Stimulated activated effector memory CD8-positive, alpha-beta T cell treated with anti-CD3 and anti-CD28 coated beads, Interleukin-12 subunit alpha, Interleukin-12 subunit beta, amount 100 ng/mL, for 72 hours (primary cell): ENCODE results near the gene PPP1CA.
A peak's percentile ranks its signal among the peaks of the same experiment; 100 is the strongest.
"Not testable (repeated sequence)": the region's sequence is repeated elsewhere in the genome, so short reads cannot be mapped to it uniquely, and the experiment has no call there.

Experiments
- ATAC-seq: fragments of 150-1000 bp; cut with Tn5 transposase; 2 replicates; pipeline ENCODE4 v1.10.0; 2021
- DNase-seq, 2 donors: peaks; one replicate each; pipeline ENCODE4 v3.0.0; 2021 to 2022; ENCODE audit warnings: low spot score in 2 of 2
- H3K27ac Mint-ChIP-seq: one replicate; pipeline ENCODE4 v1.8.0; 2022; ENCODE audit warnings: mild to moderate bottlenecking, mixed read lengths
- H3K36me3 Mint-ChIP-seq: one replicate; pipeline ENCODE4 v1.8.0; 2022; ENCODE audit warnings: mild to moderate bottlenecking, mixed read lengths
- H3K4me1 Mint-ChIP-seq: one replicate; pipeline ENCODE4 v1.8.0; 2022; ENCODE audit warnings: mixed read lengths
- H3K4me3 Mint-ChIP-seq: one replicate; pipeline ENCODE4 v1.8.0; 2022; ENCODE audit warnings: mild to moderate bottlenecking, mixed read lengths
- H3K9me3 Mint-ChIP-seq: one replicate; pipeline ENCODE4 v1.8.0; 2022; ENCODE audit warnings: mixed read lengths

Gene PPP1CA

GRCh38 chr11:67404515-67405195, 3.0 kb upstream of the PPP1CA start:
- Mint-ChIP-seq H3K4me1 (peaks cover 66% of the 10 kb centered on the region), H3K27ac (peak overlapping the region; percentile 85), H3K36me3 (peaks cover 73% of the 10 kb centered on the region), H3K4me3 (peak overlapping the region; percentile 86), H3K9me3 (no peaks in the 10 kb centered on the region)
- ATAC-seq (peak; percentile 2), DNase-seq (peak in 1 of 2 donors; percentile 72)

DNA sequence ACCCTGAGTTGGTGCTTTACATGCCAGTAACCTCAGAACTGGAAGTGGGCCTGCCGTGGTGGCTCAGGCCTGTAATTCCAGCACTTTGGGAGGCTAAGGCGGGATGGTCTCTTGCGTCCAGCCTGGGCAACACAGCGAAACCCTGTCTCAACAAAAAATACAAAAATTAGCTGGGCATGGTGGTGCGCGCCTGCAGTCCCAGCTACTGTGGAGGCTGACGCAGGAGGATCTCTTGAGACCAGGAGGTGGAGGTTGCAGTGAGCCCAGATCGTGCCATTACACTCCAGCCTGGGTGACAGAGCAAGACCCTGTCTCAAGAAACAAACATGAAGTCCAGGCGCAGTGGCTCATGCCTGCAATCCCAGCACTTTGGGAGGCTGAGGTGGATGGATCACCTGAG, 1.4 kb upstream of the PPP1CA start:
- DNase-seq, ATAC-seq, H3K9me3 Mint-ChIP-seq: not testable (repeated sequence)
- H3K4me1 Mint-ChIP-seq, result peaks cover 66% of the 10 kb centered on the region
- peak overlapping the region; percentile 85 for H3K27ac Mint-ChIP-seq
- H3K36me3 Mint-ChIP-seq, result peaks cover 73% of the 10 kb centered on the region
- H3K4me3 Mint-ChIP-seq, result peak overlapping the region; percentile 86

GRCh38 chr11:67402192-67402839, 658 bp upstream of the PPP1CA start:
- ATAC-seq, H3K9me3 Mint-ChIP-seq, DNase-seq: not testable (repeated sequence)
- peaks cover 66% of the 10 kb centered on the region for H3K4me1 Mint-ChIP-seq
- H3K4me3 Mint-ChIP-seq, result peak overlapping the region; percentile 86
- peak overlapping the region; percentile 85 for H3K27ac Mint-ChIP-seq
- H3K36me3 Mint-ChIP-seq, result peaks cover 73% of the 10 kb centered on the region

DNA sequence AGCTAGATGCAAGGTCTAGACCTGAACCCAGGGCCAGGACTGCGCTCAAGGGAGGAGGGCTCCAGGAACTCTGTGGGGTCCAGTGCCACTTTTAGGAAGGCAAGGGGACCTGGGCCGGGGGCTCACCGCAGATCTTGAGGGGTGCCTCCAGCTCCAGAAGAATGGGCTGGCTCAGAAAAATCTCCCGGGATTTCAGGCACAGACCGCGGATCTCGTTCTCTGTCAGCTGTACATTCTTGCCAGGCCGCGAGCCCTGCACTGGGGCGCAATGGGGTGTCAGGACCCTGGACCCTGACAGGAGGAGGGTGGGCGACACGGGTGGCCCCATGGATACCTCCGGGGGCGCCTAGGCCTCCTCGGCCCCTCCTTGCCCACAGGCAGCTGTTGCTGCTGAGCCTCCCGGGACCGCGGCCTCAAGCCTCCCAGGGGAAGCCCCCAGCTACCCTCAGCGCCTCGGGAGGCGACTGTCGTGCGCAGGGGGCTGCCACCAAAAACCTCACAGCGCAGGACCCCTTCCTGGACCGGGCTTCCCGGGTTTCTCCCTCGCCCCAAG, 640 bp downstream of the PPP1CA start:
- peaks cover 73% of the 10 kb centered on the region for H3K36me3 Mint-ChIP-seq
- ATAC-seq, result peak; percentile 11
- H3K9me3 Mint-ChIP-seq, result no peaks in the 10 kb centered on the region
- H3K27ac Mint-ChIP-seq, result peak overlapping the region; percentile 64
- peak overlapping the region; percentile 86 for H3K4me3 Mint-ChIP-seq
- peaks cover 66% of the 10 kb centered on the region for H3K4me1 Mint-ChIP-seq
- DNase-seq, result no peak

GRCh38 chr11:67400251-67400941, 1.3 kb downstream of the PPP1CA start:
- H3K4me1 Mint-ChIP-seq, result peaks cover 61% of the 10 kb centered on the region
- H3K27ac Mint-ChIP-seq, result peak overlapping the region; percentile 64
- H3K9me3 Mint-ChIP-seq, result no peaks in the 10 kb centered on the region
- peak overlapping the region; percentile 86 for H3K4me3 Mint-ChIP-seq
- ATAC-seq (no peak), DNase-seq (no peak)
- H3K36me3 Mint-ChIP-seq, result peaks cover 69% of the 10 kb centered on the region

DNA sequence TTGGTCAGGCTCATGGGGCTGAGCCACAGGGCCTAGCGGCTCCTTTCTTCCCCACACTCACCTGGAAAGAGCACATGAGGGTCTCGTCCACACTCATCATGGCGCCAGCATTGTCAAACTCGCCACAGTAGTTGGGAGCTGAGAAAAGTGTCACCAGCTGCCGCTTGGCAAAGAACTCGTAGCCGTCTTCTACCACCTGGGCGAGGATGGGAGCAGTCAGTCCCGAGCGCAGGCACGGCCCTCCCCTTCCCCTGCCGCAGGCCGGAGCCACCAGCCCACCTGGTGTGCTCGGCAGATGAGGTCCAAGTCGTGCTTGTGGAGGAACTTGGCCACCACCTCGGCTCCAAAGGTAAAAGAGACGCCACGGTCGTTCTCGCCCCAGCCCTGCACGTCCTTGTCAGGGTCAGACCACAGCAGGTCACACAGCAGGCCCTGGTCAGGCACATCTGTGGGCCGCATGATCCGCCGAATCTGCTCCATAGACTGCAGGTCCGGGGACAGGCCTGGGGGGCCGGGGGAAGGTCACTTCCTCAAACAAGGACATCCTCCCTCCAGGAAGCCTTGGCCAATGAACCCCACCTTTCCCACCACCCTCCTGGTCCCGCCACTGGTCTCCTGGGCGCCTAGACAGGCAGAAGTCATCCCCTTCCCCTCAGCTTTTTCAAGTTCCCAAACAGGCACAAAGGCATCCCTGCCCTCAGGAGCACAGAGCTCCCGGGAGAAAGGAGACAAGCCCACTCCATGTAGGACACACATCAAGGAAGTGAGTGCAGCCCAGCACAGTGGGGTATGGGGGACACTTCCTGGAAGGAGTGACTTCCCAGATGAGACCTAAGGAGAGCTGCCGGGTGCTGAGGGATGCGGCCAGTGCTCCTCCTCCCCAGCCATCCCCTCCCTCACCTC, 2.7 kb downstream of the PPP1CA start:
- Mint-ChIP-seq H3K4me3 (peak overlapping the region; percentile 86), H3K9me3 (no peaks in the 10 kb centered on the region), H3K36me3 (peaks cover 72% of the 10 kb centered on the region), H3K27ac (peak overlapping the region; percentile 90), H3K4me1 (peaks cover 53% of the 10 kb centered on the region)
- ATAC-seq, result no peak
- no peak for DNase-seq

DNA sequence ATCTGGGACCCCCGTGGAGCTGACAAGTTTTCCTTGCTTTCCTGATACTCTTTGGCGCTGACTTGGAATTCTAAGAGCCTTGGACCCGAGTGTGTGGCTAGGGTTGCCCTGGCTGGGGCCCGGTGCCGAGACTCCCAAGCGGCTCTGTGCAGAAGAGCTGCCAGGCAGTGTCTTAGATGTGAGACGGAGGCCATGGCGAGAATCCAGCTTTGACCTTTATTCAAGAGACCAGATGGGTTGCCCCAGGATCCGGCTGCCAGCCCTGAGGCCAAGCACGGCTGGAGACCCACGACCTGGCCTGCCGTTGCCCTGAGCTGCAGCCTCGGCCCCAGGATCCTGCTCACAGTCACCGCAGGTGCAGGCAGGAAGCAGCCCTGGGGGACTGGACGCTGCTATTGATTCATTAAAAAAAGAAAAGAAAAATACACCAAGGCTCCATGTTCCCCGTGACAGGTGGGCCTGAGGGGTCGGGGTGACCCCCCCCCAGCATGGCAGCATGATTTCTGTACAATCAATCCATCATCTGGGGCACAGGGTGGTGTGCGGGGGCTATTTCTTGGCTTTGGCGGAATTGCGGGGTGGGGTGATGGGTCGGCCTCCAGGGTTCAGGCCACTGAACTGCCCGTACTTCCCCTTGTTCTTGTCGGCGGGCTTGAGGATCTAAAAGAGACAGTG, 3.5 kb downstream of the PPP1CA start:
- DNase-seq (no peak), ATAC-seq (no peak)
- no peaks in the 10 kb centered on the region for H3K9me3 Mint-ChIP-seq
- peaks cover 74% of the 10 kb centered on the region for H3K36me3 Mint-ChIP-seq
- H3K4me1 Mint-ChIP-seq, result peaks cover 54% of the 10 kb centered on the region
- H3K27ac Mint-ChIP-seq, result peak overlapping the region; percentile 90
- peak overlapping the region; percentile 7 for H3K4me3 Mint-ChIP-seq

DNA sequence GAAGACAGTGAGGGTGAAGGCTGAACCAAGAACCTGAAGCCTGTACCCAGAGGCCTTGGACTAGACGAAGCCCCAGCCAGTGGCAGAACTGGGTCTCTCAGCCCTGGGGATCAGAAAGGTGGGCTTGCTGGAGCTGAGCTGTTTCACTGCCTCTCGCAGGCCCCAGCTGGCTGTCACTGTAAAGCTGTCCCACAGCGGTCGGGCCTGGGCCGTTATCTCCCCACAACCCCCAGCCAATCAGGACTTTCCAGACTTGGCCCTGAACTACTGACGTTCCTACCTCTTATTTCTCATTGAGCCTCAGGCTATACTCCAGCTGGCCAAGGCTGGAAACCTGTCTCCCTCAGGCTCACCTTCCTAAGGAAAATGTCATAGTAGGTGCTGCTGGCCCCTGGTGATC, 4.1 kb downstream of the PPP1CA start:
- H3K4me1 Mint-ChIP-seq, result peaks cover 60% of the 10 kb centered on the region
- peak overlapping the region; percentile 90 for H3K27ac Mint-ChIP-seq
- H3K4me3 Mint-ChIP-seq, result no peak overlapping the region
- DNase-seq, result no peak
- peaks cover 74% of the 10 kb centered on the region for H3K36me3 Mint-ChIP-seq
- no peak for ATAC-seq
- H3K9me3 Mint-ChIP-seq, result no peaks in the 10 kb centered on the region

GRCh38 chr11:67396587-67397389, 4.9 kb downstream of the PPP1CA start:
- Mint-ChIP-seq H3K9me3 (no peaks in the 10 kb centered on the region), H3K4me3 (no peak overlapping the region), H3K27ac (peak overlapping the region; percentile 90), H3K36me3 (peaks cover 74% of the 10 kb centered on the region), H3K4me1 (peaks cover 66% of the 10 kb centered on the region)
- ATAC-seq (no peak), DNase-seq (no peak)

DNA sequence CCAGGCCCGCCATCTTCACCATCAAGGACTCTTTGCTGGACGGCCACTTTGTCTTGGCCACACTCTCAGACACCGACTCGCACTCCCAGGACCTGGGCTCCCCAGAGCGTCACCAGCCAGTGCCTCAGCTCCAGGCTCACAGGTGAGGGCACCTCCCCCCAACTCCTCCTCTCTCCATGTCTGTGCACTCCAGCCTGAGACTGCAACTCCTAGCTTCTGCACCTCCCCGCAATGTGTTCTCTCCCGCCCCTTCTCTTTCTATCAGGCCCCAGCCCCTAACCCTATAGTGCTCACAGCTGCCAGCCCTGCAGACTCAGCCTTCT, 5.4 kb downstream of the PPP1CA start:
- Mint-ChIP-seq H3K36me3 (peaks cover 74% of the 10 kb centered on the region), H3K4me1 (peaks cover 66% of the 10 kb centered on the region), H3K27ac (peak overlapping the region; percentile 90), H3K9me3 (no peaks in the 10 kb centered on the region), H3K4me3 (no peak overlapping the region)
- DNase-seq, result no peak
- ATAC-seq, result no peak

DNA sequence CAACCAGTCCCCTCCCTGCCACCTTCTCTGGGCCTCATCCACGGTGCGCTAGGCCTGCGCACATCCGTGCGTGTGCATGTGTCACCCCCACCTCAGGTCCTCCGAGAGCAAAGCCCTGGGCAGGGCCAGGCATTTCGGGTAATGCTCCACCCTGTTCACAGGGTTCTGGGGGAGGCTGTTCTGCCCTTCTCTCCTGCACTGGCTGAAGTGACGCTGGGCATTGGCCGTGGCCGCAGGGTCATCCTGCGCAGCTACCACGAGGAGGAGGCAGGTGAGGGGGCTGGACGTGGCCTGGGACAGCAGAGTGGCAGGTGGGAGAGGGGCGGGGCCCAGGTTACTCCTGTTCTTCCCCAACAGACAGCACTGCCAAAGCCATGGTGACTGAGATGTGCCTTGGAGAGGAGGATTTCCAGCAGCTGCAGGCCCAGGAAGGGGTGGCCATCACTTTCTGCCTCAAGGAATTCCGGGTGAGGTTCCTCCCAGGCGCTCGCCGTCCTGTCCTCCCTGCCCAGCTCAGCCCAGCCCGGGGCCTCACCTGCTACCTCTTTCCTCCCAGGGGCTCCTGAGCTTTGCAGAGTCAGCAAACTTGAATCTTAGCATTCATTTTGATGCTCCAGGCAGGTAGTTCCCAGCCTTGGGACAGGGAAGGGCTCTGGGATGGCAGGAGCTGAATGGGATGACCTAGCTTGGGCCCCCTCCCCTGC, 6.0 kb downstream of the PPP1CA start:
- no peaks in the 10 kb centered on the region for H3K9me3 Mint-ChIP-seq
- H3K4me3 Mint-ChIP-seq, result no peak overlapping the region
- no peak for DNase-seq
- ATAC-seq, result no peak
- peaks cover 64% of the 10 kb centered on the region for H3K4me1 Mint-ChIP-seq
- peaks cover 71% of the 10 kb centered on the region for H3K36me3 Mint-ChIP-seq
- peak overlapping the region; percentile 90 for H3K27ac Mint-ChIP-seq

DNA sequence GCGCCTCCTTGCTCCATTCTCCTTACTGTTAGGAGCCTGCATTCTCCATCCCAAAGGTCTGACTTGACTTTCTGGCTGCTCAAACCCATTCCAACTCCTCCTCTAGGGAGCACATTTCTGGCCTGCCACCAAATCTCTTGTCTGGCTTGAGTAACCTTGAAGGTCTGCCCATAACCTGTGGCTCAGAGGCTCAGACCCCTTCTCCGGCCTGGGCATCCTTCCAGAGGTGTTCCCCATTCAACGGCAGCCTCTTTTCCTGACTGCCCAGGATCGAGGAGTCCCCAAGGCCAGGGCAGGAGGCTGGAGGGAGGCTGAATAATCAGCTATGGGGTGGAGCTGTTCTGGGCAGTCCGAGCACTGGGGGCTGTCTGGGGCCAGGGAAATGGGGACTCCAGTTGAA, 7.7 kb downstream of the PPP1CA start:
- Mint-ChIP-seq H3K9me3 (no peaks in the 10 kb centered on the region), H3K4me1 (peaks cover 62% of the 10 kb centered on the region), H3K36me3 (peaks cover 59% of the 10 kb centered on the region), H3K27ac (peak overlapping the region; percentile 4), H3K4me3 (peak overlapping the region; percentile 86)
- DNase-seq, result no peak
- no peak for ATAC-seq

GRCh38 chr11:67393437-67393836, 8.2 kb downstream of the PPP1CA start:
- peak overlapping the region; percentile 4 for H3K27ac Mint-ChIP-seq
- DNase-seq (no peak), ATAC-seq (no peak)
- no peaks in the 10 kb centered on the region for H3K9me3 Mint-ChIP-seq
- H3K4me1 Mint-ChIP-seq, result peaks cover 60% of the 10 kb centered on the region
- H3K36me3 Mint-ChIP-seq, result peaks cover 53% of the 10 kb centered on the region
- H3K4me3 Mint-ChIP-seq, result peak overlapping the region; percentile 86
